Left hindlimb (tissue), 1 donor: Measurements from ENCODE around the gene CPA3.

Experiments used
- DNase-seq: peaks from one replicate; pipeline ENCODE4 v3.0.0-alpha.2; 2018

CPA3 gene

DNA sequence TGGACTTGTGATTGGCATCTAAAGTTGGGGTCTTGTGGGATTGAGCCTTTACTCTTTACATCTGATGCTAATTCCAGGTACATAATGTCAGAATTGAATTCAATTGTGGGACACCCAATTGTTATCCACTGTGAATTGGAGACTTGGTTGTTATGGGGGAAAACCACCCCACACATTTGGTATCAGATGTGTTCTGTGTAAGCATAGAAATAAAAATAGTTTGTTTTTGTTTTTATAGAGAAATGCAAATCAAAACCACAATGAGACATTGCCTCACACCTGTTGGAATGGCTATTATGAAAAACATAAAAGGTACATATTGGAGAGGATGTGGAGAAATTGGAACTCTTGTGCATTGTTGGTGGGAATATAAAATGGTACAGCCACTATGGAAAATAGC is 58.5 kb downstream of the CPA3 start:
- DNase-seq, result no peak

DNA sequence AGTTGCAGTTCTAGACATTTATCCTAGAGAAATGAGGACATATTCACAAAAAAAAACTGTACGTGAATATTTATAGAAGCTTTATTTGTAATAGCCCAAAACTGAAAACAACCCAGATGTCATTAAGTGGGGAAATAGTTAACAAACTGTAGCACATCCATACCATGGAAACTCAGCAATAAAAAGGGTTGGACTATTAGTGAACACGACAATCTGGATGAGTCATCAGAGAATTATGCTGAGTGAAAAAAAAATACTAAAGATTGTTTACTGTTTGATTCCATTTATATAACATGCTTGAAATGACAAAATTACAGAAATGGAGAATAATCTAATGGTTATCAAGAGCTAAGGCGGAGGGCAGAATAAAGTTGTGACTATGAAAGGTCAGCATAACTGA is 59.5 kb downstream of the CPA3 start:
- DNase-seq, result no peak

DNA sequence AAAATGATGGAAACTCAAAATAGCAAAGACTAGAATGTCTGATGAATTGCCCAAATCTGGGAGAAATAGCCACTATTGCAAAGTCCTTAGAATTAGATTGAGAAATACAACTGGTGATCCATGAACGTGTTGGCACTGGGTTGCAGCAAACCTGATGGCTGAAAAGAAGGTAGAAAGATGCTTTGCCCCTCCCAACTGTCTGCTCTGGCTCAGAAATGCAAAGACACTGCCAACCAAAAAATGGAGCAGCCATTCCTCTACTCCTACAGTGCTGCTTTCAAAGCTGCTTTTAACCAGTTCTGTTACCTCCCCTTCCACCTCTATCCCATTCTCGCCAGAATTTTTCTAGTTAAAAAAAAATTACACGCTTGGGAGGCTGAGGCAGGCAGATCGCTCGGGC is 60.7 kb downstream of the CPA3 start:
- DNase-seq, result no peak

DNA sequence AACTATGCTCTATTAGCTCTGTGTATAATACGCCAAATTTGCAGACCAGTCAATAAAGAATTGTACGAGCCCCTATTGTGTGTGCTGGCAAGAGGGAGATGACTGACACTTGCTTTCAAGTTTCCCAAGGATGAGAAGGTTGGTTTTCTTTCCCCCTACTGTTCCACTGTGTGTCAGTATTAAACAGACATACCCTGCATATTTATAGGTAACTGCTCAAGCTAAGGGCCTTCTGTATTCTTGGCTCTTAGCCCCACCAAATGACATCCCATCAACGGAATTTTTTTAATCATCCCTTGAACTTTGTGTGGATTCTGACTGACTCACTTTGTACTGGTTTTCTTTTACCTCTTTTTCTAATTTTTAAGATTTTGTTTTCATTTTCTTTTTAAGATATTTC is 65.7 kb downstream of the CPA3 start:
- DNase-seq, result no peak

DNA sequence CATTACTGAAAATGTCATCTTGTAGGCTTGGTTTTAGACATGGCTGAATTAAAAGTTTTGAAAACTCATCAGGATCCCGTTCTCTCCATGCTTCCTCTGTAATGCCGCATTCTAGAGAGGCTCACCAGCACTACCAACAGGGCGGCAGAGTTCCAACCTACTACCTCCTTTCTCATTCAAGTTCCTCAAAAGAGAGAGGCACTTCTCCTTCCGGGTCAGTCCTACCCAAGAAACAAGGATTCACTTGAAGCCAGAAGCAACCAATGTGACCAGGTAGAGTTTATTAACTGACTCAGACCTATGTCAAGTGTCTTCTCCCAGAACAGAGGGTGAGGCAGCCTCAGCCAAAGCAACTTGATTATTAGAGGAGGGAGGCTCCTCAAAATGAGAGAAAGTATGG is 66.5 kb downstream of the CPA3 start:
- DNase-seq, result no peak

DNA sequence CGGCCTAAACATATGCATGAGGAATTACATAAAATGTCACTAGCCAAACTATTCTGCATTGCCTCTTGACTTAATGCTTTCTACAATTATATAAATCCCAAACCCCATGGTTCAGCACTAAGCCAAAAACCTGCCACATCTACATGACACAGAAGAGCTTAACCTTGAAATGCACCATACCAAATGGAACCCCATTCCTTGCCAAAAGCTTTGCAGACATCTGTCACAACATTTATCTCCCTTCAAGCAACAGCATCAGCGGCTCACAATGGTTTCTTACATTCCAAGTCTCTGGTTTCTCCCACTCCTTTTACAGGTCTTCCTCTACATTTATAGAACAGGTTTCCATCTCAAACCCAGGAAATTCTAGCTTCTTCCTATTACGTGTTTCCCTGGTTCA is 67.9 kb downstream of the CPA3 start:
- no peak for DNase-seq

DNA sequence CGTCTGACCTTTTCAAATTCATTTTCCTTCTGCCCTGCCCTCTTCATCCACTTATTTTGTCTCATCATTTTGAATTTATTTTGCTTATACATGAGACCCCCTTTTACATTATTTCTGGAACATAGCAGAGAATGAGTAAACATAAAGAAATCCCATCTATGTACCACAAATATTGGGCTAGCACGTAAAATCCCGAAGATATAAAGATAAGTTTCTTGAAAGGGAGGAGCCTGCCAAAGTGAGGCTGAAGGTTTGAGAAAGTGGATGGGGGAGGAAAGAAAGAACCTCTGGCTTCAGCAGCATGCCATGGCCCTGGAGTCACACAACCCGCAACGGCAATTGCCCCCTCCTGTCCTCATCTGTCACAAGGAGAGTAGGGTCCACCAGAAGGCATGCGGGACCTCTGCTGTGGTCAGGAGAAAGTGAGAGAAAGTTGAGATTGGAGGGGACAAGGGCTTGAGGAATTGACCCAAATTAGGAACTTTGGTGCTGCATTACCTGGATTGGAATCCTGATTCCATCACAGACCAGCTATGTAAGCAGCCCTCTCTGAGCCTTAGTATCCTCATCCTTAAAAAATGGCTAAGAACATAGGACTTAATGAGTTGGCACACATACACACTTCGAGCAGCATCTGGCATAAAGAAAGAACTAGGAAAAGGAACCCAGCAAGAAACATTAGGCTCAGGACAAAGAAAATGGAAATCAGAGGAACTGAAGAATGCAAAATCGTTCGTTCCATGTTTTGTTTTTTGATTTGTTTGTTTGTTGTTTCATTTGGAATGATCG is 72.6 kb downstream of the CPA3 start:
- DNase-seq, result no peak

DNA sequence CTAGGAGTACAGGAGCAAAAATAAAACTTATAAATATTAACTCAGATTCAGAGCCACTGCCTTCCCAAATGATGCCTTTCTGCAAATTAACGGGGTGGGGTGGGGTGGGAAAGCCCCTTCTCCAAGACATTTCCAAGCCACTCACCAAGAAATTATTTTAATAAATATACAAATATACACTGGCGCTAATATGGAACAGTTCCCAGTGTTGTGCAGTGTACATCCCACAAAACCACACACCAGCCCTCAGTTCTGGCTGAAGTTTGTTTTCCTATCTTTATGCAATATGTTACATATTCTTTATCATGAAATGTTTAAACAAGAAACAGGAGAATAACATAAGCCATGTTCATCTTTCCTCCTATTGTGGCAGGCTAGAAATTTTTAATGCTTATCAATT is 73.2 kb downstream of the CPA3 start:
- no peak for DNase-seq

DNA sequence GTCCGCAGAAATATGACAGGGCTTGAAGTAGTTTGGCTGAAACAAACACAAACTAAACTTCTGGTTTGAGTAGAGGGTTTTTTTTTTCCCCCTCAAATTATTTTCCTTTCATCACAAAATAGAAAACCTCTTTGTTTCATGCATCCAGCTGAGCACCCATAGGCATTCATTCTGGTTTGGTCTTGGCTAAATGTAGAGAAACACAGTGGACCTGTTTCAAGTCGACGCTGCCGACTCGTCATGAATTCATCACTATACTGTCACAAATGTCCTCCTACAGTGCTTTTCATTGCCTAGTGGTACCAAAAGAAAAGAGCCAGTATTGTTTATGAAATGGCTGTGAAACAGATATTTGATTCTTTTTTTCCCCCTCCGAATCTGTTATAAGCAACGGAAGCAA is 73.8 kb downstream of the CPA3 start:
- no peak for DNase-seq

DNA sequence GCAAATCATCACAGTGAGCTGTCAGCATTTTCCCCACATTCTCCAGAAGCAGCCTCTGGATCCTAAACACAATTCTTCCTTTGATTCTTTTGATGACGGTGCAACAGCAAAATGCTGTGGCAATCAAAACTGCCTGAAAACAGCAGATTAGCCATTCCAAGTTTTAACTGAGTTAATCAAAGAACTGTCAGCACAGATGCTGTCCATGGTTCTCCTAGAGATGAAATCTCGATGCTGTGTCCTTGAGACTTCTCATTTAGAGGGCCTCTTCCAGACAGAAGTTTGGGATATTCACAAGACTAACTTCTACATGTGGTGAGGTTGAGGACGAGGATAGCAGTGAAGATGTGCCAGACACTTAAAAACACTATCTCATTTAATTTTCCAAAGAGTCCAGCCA is 75.9 kb downstream of the CPA3 start:
- no peak for DNase-seq

DNA sequence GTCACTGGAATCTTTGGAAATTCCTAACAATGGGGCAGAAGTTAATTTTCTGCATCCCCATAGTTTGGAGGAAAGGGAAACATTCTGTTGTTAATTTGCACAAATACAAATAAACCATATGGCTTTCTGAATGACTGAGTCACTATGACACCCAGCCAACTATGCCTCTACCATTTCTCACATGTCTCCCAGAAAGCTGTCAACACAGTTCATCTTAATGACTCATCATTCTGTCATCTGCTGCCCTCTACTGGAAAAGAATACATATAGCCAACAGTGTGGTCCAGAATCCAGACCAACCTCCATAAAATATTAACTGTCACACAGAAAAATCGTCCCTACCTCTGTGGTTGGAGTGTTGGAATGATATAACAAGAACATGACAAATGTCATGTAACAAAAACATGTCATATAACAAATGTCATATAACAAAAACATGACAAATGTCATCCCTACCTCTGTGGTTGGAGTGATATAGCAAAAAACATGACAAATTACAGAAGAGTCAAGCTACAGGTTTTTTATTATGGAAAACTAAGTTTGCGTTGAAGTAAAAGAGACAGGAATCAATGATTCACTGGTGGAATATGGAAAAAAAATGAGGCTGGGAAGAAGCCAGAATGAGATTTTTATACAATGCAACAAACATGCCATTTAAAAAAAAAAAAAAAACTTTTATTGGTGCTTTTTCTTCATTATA is 78.6 kb downstream of the CPA3 start:
- no peak for DNase-seq

DNA sequence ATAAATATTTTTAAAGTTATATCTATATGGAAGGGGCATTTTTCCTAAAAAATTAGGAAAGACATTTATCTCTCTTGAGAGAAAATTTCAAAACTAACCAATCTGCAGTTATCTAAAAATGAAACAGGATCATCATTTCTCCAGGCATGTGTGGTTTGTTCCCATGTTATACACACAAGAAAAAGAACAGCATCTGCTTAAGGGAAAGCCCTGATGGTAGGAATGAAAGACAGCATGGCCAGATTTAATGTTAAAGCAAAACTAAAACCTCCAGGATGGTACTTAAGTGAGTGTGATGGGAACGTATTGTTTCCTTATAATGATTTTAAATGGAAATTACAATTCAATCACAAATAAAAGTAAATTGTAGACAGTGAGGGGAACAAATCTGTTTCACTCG is 80.0 kb downstream of the CPA3 start:
- no peak for DNase-seq
